HG02852 (cell line): ENCODE measurements around the gene CYFIP1.

Source experiments
- ATAC-seq: cut with Tn5 transposase; IDR thresholded peaks from one replicate; pipeline ENCODE4 v1.9.1; 2021; ENCODE audit warnings: mild to moderate bottlenecking, moderate library complexity; ENCODE audit not compliant: unreplicated experiment

CYFIP1 gene

GRCh38 chr15:22827125-22827524 is 153.0 kb downstream of the CYFIP1 start:
- ATAC-seq, result no peak

- no peak for ATAC-seq
Observed at GRCh38 chr15:22823495-22824128, 156.6 kb downstream of the CYFIP1 start.

- ATAC-seq, result no peak
Observed at GRCh38 chr15:22819651-22820050, 160.5 kb downstream of the CYFIP1 start.
